HEK293 (cell line): Measurements from ENCODE around the gene RTTN.

Experiments used
- GLI2 ChIP-seq: fragments of 450-650 bp; formaldehyde crosslinking; IDR thresholded peaks from 2 replicates; pipeline ENCODE4; 2017; ENCODE audit warnings: missing biosample characterization, missing genetic modification characterization, low read depth, borderline replicate concordance
- REPIN1 ChIP-seq: fragments of 450-650 bp; formaldehyde crosslinking; IDR thresholded peaks from 2 replicates; pipeline ENCODE4 v1.5.1; 2017; ENCODE audit warnings: missing biosample characterization, missing genetic modification characterization, low read depth
- TCF7L2 ChIP-seq: IDR thresholded peaks from 2 replicates; pipeline ENCODE4 v1.6.1; 2011; ENCODE audit warnings: low read depth, mild to moderate bottlenecking, inconsistent platforms, low read length, moderate library complexity, borderline replicate concordance
- YY1 ChIP-seq: fragments of 450-650 bp; formaldehyde crosslinking; IDR thresholded peaks from 2 replicates; pipeline ENCODE4 v1.5.1; 2018; ENCODE audit warnings: missing biosample characterization, missing genetic modification characterization
- ZNF121 ChIP-seq: fragments of 450-650 bp; formaldehyde crosslinking; IDR thresholded peaks from 2 replicates; pipeline ENCODE4 v1.5.1; 2016; ENCODE audit warnings: missing biosample characterization, missing genetic modification characterization
- ZNF16 ChIP-seq: fragments of 450-650 bp; formaldehyde crosslinking; IDR thresholded peaks from 2 replicates; pipeline ENCODE4 v1.5.1; 2016; ENCODE audit warnings: low read depth, missing biosample characterization, missing genetic modification characterization
- ZNF274 ChIP-seq, 2 experiments: fragments of 200-500 bp in 1 of 2; fragments of 450-650 bp in 1 of 2; sonication (Bioruptor generic) in 1 of 2; formaldehyde crosslinking in 1 of 2; IDR thresholded peaks; 2 replicates each; pipeline versions ENCODE4 v1.5.1 to v1.6.1; 2014 to 2016; ENCODE audit warnings: borderline replicate concordance in 1 of 2, inconsistent platforms in 1 of 2, low read length in 1 of 2, missing biosample characterization in 1 of 2, missing genetic modification characterization in 1 of 2
- ZNF311 ChIP-seq: fragments of 450-650 bp; formaldehyde crosslinking; IDR thresholded peaks from 2 replicates; pipeline ENCODE4 v1.5.1; 2017; ENCODE audit warnings: missing biosample characterization, missing genetic modification characterization, borderline replicate concordance
- TF ChIP-seq, protein P1 (sequence below): fragments of 450-650 bp; formaldehyde crosslinking; IDR thresholded peaks from 2 replicates; pipeline ENCODE4 v1.5.1; 2016; ENCODE audit warnings: missing biosample characterization, missing genetic modification characterization
- TF ChIP-seq, protein P2 (sequence below): fragments of 450-650 bp; formaldehyde crosslinking; IDR thresholded peaks from 2 replicates; pipeline ENCODE4 v1.5.1; 2016; ENCODE audit warnings: missing biosample characterization, missing genetic modification characterization, low read depth
- TF ChIP-seq, protein P3 (sequence below): fragments of 450-650 bp; formaldehyde crosslinking; IDR thresholded peaks from 2 replicates; pipeline ENCODE4 v1.5.1; 2016; ENCODE audit warnings: missing biosample characterization, missing genetic modification characterization
- TF ChIP-seq, protein P4 (sequence below): fragments of 450-650 bp; formaldehyde crosslinking; IDR thresholded peaks from 2 replicates; pipeline ENCODE4 v1.5.1; 2016; ENCODE audit warnings: missing biosample characterization, missing genetic modification characterization
- TF ChIP-seq, protein P5 (sequence below): fragments of 450-650 bp; formaldehyde crosslinking; conservative IDR thresholded peaks from 2 replicates; pipeline ENCODE4 v1.5.1; 2016; ENCODE audit warnings: low read depth, missing biosample characterization, missing genetic modification characterization

DNA sequence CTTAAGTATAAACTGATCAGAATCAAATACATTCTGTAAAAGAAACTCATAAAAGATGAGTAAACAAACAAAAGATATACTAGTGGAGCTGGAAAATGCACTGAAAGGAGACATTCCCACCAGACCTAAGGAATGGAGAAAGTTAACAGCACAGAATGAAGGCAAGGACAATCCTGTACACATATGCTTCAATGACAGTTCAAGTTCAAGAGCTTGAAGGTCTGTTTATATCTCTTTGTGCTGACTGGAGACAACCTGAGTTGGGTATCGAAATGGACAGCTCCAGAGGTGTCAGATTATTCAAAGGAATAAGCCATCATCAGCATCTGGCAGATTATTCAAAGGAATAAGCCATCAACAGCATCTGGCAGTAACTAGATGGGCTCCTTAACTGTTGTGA, 184.0 kb downstream of the RTTN start:
- TF ChIP-seq REPIN1 (no peak), GLI2 (tag by site-specific recombination) (no peak), YY1 (no peak), TCF7L2 (no peak), ZNF16 (tag by site-specific recombination) (no peak), ZNF311 (tag by site-specific recombination) (no peak), ZNF121 (tag by site-specific recombination) (no peak), ZNF274 (IDR thresholded peaks at IDR 0.05; ENCODE audit: low read length) (no peak), ZNF274 (tag by site-specific recombination; IDR thresholded peaks at IDR 0.05; ENCODE audit: borderline replicate concordance) (no peak)
- TF ChIP-seq, protein P1, sequence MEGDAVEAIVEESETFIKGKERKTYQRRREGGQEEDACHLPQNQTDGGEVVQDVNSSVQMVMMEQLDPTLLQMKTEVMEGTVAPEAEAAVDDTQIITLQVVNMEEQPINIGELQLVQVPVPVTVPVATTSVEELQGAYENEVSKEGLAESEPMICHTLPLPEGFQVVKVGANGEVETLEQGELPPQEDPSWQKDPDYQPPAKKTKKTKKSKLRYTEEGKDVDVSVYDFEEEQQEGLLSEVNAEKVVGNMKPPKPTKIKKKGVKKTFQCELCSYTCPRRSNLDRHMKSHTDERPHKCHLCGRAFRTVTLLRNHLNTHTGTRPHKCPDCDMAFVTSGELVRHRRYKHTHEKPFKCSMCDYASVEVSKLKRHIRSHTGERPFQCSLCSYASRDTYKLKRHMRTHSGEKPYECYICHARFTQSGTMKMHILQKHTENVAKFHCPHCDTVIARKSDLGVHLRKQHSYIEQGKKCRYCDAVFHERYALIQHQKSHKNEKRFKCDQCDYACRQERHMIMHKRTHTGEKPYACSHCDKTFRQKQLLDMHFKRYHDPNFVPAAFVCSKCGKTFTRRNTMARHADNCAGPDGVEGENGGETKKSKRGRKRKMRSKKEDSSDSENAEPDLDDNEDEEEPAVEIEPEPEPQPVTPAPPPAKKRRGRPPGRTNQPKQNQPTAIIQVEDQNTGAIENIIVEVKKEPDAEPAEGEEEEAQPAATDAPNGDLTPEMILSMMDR, result no peak
- TF ChIP-seq, protein P2, sequence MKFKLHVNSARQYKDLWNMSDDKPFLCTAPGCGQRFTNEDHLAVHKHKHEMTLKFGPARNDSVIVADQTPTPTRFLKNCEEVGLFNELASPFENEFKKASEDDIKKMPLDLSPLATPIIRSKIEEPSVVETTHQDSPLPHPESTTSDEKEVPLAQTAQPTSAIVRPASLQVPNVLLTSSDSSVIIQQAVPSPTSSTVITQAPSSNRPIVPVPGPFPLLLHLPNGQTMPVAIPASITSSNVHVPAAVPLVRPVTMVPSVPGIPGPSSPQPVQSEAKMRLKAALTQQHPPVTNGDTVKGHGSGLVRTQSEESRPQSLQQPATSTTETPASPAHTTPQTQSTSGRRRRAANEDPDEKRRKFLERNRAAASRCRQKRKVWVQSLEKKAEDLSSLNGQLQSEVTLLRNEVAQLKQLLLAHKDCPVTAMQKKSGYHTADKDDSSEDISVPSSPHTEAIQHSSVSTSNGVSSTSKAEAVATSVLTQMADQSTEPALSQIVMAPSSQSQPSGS (tag by site-specific recombination), result no peak
- TF ChIP-seq, protein P3, sequence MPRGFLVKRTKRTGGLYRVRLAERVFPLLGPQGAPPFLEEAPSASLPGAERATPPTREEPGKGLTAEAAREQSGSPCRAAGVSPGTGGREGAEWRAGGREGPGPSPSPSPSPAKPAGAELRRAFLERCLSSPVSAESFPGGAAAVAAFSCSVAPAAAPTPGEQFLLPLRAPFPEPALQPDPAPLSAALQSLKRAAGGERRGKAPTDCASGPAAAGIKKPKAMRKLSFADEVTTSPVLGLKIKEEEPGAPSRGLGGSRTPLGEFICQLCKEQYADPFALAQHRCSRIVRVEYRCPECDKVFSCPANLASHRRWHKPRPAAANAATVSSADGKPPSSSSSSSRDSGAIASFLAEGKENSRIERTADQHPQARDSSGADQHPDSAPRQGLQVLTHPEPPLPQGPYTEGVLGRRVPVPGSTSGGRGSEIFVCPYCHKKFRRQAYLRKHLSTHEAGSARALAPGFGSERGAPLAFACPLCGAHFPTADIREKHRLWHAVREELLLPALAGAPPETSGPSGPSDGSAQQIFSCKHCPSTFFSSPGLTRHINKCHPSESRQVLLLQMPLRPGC (tag by site-specific recombination), result no peak
- TF ChIP-seq, protein P4, sequence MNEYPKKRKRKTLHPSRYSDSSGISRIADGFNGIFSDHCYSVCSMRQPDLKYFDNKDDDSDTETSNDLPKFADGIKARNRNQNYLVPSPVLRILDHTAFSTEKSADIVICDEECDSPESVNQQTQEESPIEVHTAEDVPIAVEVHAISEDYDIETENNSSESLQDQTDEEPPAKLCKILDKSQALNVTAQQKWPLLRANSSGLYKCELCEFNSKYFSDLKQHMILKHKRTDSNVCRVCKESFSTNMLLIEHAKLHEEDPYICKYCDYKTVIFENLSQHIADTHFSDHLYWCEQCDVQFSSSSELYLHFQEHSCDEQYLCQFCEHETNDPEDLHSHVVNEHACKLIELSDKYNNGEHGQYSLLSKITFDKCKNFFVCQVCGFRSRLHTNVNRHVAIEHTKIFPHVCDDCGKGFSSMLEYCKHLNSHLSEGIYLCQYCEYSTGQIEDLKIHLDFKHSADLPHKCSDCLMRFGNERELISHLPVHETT (tag by site-specific recombination), result no peak
- TF ChIP-seq, protein P5, sequence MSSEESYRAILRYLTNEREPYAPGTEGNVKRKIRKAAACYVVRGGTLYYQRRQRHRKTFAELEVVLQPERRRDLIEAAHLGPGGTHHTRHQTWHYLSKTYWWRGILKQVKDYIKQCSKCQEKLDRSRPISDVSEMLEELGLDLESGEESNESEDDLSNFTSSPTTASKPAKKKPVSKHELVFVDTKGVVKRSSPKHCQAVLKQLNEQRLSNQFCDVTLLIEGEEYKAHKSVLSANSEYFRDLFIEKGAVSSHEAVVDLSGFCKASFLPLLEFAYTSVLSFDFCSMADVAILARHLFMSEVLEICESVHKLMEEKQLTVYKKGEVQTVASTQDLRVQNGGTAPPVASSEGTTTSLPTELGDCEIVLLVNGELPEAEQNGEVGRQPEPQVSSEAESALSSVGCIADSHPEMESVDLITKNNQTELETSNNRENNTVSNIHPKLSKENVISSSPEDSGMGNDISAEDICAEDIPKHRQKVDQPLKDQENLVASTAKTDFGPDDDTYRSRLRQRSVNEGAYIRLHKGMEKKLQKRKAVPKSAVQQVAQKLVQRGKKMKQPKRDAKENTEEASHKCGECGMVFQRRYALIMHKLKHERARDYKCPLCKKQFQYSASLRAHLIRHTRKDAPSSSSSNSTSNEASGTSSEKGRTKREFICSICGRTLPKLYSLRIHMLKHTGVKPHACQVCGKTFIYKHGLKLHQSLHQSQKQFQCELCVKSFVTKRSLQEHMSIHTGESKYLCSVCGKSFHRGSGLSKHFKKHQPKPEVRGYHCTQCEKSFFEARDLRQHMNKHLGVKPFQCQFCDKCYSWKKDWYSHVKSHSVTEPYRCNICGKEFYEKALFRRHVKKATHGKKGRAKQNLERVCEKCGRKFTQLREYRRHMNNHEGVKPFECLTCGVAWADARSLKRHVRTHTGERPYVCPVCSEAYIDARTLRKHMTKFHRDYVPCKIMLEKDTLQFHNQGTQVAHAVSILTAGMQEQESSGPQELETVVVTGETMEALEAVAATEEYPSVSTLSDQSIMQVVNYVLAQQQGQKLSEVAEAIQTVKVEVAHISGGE (tag by site-specific recombination), result no peak
